NCI-H2171 (cell line): ENCODE results near the gene CRYBB3.
"Not testable (repeated sequence)": the region's sequence is repeated elsewhere in the genome, so short reads cannot be mapped to it uniquely, and the experiment has no call there.

Source experiments
- DNase-seq: peaks from one replicate; lab custom pipeline; 2025; lab: John Stamatoyannopoulos, UW

Gene CRYBB3

GRCh38 chr22:25176175-25176574 is 23.5 kb upstream of the CRYBB3 start:
- no peak for DNase-seq

DNA sequence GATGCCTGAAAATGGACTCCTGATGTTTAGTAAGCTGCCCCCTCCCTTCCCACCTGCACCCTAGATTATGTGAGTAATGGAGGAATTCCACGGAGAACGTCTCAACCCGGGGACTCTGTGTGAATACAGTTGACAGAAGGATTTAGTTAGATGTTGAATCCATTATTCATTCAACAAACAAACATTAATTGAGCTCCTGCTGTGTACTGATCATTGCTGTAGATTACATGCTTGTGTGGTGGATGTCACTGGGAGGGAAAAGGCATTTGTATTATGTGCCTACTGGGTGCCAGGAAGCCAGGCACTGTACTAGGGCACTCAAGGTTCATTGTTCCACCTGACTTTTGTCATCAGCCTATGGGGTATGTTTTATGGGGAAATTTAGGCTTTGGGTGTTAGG is 22.9 kb upstream of the CRYBB3 start:
- DNase-seq: no peak

DNA sequence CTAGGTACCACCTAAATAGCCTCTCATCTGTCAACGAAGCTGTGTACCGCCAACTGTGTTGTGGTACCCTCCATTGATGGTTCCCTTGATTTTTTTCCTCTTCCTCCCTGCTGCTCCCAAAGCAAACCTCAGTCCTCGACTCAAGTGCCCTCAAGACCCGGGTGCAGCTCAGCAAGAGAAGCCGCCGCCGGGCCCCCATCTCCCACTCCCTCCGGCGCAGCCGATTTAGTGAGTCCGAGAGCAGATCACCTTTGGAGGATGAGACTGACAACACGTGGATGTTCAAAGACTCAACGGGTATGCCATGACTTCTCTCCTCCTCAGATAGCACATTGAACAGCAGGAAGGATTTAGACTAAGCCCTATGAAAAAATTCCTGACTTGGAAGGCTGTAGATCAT is 22.4 kb upstream of the CRYBB3 start:
- no peak for DNase-seq

DNA sequence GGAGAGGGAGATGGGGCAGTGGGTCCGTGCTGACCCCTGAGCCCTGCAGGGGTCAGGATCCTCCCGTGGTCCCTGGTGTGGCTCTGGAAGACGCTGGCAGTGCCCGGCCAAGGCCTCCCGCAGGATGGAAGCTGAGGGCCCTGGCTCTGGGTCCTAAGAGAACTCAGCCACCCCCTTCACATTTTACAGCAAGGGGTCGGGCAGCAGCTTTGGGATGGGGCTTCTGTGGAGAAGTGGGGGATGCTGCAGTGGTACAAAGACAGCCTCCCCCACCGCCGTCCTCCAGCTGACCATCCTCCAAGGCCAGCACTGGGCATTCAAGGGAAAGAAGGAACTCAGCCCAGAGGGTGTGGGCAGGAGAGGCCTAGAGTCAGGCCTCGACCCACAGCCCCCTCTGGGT is 21.8 kb upstream of the CRYBB3 start:
- DNase-seq: no peak

- DNase-seq: not testable (repeated sequence)
These were observed 21.3 kb upstream of the CRYBB3 start for GRCh38 chr22:25178348-25178747.

- not testable (repeated sequence) for DNase-seq
These were observed 20.6 kb upstream of the CRYBB3 start for GRCh38 chr22:25178869-25179631.

DNA sequence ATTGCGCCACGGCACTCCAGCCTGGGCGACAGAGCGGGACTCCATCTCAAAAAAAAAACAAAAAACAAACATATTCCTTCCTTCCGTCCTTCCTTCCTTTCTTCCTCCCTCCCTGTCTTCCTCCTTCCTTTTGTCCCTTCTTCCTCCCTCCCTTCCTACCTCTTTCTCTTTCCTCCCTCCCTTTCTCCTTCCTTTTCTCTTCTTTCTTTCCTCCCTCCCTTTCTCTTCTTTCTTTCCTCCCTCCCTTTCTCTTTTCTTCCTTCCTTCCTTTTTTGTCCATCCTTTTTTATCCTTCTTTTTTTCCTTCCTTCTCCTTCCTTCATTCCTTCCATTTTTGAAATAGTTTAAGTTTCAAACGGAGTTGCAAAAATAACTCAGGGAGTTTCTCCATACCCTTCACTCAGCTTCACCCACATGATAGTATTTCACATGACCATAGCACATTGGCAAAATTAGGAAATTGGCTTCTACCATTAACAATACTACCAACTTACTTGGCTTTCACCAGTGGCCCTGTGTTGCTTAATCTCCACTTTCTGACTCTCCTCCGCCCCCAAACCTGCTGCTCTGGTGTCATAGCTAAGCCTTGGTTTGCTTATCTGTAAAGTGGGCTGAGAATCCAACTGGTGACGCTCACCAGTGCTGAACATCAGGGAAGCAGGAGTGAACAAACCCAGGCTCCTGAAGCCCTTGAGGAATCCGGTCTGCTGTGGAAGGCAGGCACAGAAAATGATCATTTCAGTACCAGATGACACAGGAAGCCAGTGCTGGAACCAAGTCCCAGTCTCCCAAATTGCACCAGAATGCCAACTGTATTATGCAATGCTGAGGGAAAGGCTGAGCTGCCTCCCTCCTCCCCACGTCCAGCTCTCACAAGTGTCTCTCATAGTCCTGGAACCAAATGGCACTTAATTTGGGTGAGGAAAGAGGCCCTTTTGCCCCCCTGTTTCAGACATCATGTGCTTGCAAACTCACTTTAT is 17.2 kb upstream of the CRYBB3 start:
- no peak for DNase-seq

GRCh38 chr22:25183949-25184619 is 15.6 kb upstream of the CRYBB3 start:
- DNase-seq: no peak

- DNase-seq: no peak
These were observed 13.5 kb upstream of the CRYBB3 start for GRCh38 chr22:25186140-25186539.

- no peak for DNase-seq
These were observed 12.2 kb upstream of the CRYBB3 start for GRCh38 chr22:25187469-25187868.

DNA sequence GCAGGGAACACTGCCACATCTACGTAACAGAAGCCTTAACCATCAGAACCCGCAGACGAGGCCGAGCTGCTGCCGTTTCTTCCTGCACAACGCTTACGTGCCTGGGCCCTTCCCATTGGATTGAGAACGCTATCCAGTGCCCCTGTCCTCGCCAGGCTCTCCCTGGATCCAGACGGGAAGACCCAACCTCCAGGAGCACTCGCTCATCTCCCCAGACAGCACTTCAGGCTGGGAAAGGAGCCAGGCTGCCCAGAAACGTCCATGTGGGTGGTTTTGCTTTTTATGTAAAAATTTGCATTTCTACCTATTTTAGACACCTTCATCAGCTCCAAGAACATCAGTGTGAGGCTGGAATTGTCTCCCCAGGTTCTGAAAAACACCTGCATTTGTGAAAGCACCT is 7.3 kb upstream of the CRYBB3 start:
- DNase-seq: no peak

GRCh38 chr22:25193130-25193529 is 6.5 kb upstream of the CRYBB3 start:
- no peak for DNase-seq

- DNase-seq: no peak
These were observed 6.1 kb upstream of the CRYBB3 start for GRCh38 chr22:25193548-25193947.

GRCh38 chr22:25196326-25196725 is 3.3 kb upstream of the CRYBB3 start:
- DNase-seq: no peak

DNA sequence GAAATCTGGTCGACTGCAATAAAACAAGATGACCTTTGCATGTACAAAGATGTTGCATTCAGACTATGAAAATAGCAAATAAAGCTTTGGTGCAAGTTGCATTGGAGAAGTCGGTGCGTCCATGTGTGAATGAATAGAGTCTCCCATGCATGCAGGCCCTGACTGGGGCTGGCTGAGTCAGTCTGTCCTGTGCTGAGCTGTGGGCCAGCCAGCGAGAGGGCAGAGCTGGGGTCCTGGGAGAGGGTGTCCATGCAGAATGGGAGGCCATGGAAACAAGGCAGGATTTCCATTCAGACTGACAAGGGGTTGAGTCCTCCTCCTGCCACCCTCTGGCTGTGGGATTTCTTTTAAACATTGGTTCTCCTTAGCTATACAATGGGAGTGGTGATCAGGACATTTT is 2.3 kb upstream of the CRYBB3 start:
- DNase-seq: no peak

DNA sequence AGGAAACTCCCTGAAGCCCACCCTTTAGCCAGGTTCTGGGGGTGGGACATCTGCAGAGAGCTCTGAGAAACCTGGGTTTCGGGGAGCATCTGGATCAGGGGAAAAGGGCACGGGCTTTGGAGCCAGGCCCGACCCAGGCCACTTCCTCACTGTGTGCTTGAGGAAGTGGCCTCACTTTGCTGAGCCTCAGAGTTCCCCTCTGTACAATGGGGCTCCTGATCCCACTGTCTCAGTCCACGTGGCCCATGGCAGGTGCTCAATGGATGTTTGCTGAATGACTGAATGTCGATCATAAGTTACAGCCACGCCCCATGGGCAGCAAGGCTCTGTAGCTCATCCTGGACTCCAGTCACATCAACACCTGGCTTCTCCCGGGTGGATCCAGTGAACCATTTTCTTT is 1.3 kb downstream of the CRYBB3 start:
- no peak for DNase-seq

DNA sequence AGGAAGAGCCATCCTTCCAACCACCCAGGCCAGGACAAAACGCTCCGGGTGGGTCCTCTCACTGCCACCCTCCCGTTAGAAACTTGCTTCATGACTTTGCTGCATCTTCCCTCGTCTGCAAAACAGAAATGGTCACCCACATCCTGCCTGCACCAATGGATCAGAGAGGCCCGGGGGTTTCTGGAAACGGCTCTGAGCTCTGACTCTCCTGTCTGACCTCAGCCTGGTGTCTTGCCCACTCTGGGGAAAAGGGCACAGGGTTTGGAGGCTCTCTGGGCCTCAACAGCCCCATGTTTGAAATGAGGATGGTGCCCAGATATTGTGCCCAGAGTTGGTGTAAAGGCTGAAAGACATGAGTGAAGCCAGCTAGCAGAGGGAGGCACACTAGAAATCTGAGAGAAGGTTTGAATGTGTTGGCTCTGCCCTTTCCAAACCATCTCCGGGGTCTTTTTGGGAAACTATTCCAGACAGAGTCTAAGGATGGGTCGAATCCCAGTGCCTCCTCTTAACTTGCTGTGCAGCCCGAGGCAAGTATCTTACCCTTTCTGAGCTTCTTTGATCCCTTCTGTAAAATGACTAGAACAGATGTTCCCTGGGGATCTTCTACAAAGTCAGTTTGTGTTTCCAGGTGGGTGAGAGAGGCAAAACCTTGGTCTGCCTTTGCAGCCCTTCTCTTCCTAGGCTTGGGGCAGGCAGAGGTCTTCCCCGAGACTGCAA is 2.1 kb downstream of the CRYBB3 start:
- DNase-seq: no peak

GRCh38 chr22:25202290-25202921 is 2.7 kb downstream of the CRYBB3 start:
- DNase-seq: peak; percentile 28

DNA sequence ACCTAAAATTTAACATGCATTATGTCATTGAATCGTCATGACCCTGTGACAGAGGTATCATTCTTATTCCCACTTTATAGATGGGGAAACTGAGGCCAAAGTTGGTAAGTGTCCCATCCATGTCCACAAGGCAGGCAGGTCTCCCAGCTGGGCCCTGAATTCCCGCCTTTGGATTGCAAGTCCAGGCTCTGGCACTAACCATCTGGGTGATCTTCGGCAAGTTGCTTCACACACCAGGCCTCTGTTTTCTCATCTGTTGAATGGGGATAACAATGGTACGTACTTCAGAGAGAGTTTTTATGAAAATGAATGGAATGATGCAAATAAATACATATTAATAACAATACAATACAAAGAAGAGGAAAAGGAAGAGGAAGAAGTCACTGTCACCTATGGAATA is 3.4 kb downstream of the CRYBB3 start:
- no peak for DNase-seq

DNA sequence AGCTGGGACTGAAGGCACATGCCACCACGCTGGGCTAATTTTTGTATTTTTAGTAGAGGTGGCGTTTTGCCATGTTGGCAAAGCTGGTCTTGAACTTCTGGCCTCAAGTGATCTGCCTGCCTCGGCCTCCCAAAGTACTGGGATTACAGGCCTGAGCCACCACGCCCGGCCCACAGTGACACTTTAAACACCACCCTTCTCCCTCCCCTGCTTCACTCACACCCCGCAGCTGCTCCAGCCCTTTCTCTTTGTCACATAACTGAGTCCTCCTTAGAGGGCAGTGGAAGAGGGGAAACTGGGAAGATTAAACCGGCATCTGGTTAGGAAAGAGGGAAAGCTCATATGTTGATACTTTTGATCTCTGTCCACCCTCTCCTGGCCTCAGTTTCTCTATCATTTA is 4.9 kb downstream of the CRYBB3 start:
- not testable (repeated sequence) for DNase-seq

DNA sequence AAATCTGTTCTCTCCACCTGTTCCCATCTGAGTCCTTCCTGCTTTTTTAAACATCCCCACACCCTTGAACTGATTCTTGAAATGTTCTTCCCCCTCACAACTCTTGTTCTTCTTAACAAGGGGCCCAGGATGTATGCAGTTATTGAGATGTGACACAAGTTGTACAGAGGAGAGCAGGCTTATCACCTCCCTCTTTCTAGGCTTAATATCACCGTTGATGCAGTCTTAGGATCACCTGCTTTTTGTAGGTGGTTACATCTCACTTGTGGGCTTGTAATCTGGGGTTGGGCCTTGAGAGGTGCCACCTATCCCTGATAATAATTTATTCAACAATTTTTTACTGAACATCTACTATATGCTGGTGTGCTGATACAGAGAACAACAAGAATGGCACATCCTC is 6.2 kb downstream of the CRYBB3 start:
- no peak for DNase-seq
